HG03432 (cell line): ENCODE measurements around the gene XRN2.
"Not testable (repeated sequence)": the region's sequence is repeated elsewhere in the genome, so short reads cannot be mapped to it uniquely, and the experiment has no call there.

ENCODE experiments used
- ATAC-seq: cut with Tn5 transposase; IDR thresholded peaks from one replicate; pipeline ENCODE4 v1.9.1; 2021; ENCODE audit warnings: mild to moderate bottlenecking, moderate library complexity; ENCODE audit not compliant: unreplicated experiment

Gene XRN2

GRCh38 chr20:21419147-21419546 is 116.0 kb downstream of the XRN2 start:
- not testable (repeated sequence) for ATAC-seq

- no peak for ATAC-seq
These were observed 118.6 kb downstream of the XRN2 start for GRCh38 chr20:21421601-21422236.

- not testable (repeated sequence) for ATAC-seq
These were observed 120.6 kb downstream of the XRN2 start for GRCh38 chr20:21423712-21424111.

GRCh38 chr20:21424846-21425245 is 121.7 kb downstream of the XRN2 start:
- ATAC-seq = no peak

GRCh38 chr20:21430020-21430419 is 126.9 kb downstream of the XRN2 start:
- no peak for ATAC-seq

- no peak for ATAC-seq
These were observed 129.8 kb downstream of the XRN2 start for GRCh38 chr20:21432911-21433310.

GRCh38 chr20:21433329-21433890 is 130.3 kb downstream of the XRN2 start:
- ATAC-seq = no peak

GRCh38 chr20:21435576-21435975 is 132.4 kb downstream of the XRN2 start:
- ATAC-seq = no peak

- no peak for ATAC-seq
These were observed 133.1 kb downstream of the XRN2 start for GRCh38 chr20:21436205-21436604.

- ATAC-seq = no peak
These were observed 134.1 kb downstream of the XRN2 start for GRCh38 chr20:21437248-21437647.

GRCh38 chr20:21437816-21438215 is 134.7 kb downstream of the XRN2 start:
- ATAC-seq = no peak
